Hematopoietic multipotent progenitor cell (in vitro differentiated cells): Measurements from ENCODE around the gene CADPS2. TPM values are rescaled to one million over a fixed set of nuclear protein-coding genes. Genes with fewer than 3 reads are reported as not detected.

Experiments
- DNase-seq, 3 donors: peaks; one replicate each; pipeline ENCODE4 v3.0.0-alpha.2; 2011 to 2015; ENCODE audit warnings: low read depth in 2 of 3, low spot score in 2 of 3
- total RNA-seq: library from RNA; depleted of rRNA; stranded (reverse); fragments of >200 nt; gene quantifications from one replicate; pipeline ENCODE4 v1.2.3, GENCODE V29; 2012

Gene CADPS2
- total RNA-seq, 1 donor: under 0.01 TPM

- no peak for DNase-seq
Observed at GRCh38 chr7:122467661-122468449, 418.4 kb downstream of the CADPS2 start.

- no peak for DNase-seq
Observed at GRCh38 chr7:122465296-122465695, 421.0 kb downstream of the CADPS2 start.

- no peak for DNase-seq
Observed at GRCh38 chr7:122463631-122464030, 422.6 kb downstream of the CADPS2 start.

DNA sequence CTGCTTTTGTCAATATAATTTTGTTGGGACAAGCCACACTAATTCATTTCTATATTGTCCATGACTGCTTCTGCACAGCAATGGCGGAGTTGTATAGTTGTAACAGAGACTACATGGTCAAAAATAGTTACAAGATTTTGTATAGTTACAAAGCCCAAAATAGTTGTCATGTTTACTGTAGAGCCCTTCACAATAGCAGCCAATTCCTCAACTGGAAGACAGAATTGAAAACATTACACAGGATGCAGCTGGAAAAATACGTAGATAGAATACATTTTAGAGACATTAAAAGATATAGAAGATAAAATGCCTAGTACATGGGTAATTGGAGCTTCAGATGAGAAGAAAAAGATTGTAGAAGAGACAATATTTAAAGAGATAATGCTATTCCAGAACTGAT, 425.3 kb downstream of the CADPS2 start:
- DNase-seq: no peak

GRCh38 chr7:122457969-122458368, 428.3 kb downstream of the CADPS2 start:
- DNase-seq: no peak

- no peak for DNase-seq
Observed at GRCh38 chr7:122457325-122457724, 428.9 kb downstream of the CADPS2 start.

GRCh38 chr7:122454776-122455507, 431.3 kb downstream of the CADPS2 start:
- DNase-seq: no peak

DNA sequence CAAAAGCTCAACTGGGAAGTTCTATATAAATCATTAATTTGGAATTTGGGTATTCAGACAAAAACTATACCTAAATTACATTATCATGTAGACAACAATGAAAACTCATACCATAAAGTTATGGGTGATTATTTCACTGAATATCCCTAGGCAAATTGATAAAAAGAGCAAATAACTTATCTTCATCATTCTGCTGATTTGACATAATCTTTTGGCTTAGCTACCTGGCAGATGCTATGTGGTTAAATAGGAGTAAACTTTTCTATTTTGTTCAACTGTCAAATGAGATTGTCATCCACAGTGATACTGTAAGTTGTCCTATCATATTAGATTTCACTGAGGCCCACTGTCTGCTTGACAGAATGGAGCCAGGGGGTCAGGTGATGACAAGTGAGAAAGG, 432.8 kb downstream of the CADPS2 start:
- no peak for DNase-seq

- no peak for DNase-seq
Observed at GRCh38 chr7:122448893-122449589, 437.2 kb downstream of the CADPS2 start.

- DNase-seq: no peak
Observed at GRCh38 chr7:122442929-122443328, 443.3 kb downstream of the CADPS2 start.

- no peak for DNase-seq
Observed at GRCh38 chr7:122438492-122438891, 447.8 kb downstream of the CADPS2 start.

DNA sequence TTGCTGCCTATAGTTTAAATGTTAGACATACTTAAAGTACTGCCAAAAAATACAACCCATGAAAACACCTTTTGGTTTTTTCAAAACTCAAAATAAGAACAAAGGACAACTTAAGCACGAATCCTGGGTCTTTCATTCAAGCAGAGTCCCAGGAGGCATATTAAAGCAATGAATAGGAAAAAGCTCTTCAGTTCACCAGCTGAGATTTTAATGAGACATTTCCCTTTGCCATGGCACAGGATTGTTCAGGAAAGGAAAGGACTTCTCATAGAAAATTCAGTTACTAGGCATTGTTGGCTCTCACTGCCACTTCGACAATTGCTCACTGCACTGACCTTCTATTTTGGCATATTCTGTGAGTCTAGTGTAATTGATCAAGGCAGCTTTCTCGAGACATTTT, 448.3 kb downstream of the CADPS2 start:
- DNase-seq: no peak

DNA sequence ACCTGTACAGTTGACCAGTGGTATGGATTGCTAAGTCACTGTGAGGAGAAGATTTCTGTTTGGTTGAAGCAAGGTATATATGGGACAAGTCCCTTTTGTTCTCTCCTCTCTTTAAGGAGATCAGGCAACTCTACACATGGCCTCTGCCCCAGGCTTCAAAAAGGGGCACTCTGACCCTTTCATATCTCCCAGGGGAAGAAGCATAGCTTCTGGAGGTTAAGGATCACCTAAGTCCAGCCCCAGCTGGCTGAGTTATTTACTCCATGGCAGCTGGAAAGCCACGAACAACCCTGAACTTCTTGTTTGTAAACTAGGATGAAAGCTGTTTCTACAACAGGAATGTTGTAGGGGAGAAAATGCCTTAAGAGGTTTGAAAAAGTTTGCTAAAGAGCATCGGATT, 452.5 kb downstream of the CADPS2 start:
- DNase-seq: no peak

GRCh38 chr7:122430710-122431109, 455.6 kb downstream of the CADPS2 start:
- DNase-seq: no peak

GRCh38 chr7:122429926-122430325, 456.3 kb downstream of the CADPS2 start:
- no peak for DNase-seq

DNA sequence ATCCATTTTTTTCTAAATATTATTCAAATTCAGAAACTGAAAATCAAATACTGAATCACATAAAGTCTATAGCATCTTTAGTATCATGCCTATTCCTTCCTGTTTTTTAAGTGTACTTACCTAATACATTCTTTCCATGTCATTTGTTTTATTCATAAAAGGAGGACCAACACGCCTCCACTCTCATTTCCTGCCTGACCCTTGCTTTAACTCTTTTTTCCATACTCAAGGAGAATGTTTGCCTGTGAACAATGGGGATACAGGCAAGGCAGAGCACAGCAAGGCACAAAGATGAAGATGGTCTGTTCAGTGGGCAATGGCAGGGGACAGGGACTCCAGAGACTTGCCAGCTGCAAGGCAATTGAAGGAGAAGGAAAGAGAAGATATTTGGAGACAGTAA, 460.5 kb downstream of the CADPS2 start:
- DNase-seq: no peak

- no peak for DNase-seq
Observed at GRCh38 chr7:122423591-122423990, 462.7 kb downstream of the CADPS2 start.

DNA sequence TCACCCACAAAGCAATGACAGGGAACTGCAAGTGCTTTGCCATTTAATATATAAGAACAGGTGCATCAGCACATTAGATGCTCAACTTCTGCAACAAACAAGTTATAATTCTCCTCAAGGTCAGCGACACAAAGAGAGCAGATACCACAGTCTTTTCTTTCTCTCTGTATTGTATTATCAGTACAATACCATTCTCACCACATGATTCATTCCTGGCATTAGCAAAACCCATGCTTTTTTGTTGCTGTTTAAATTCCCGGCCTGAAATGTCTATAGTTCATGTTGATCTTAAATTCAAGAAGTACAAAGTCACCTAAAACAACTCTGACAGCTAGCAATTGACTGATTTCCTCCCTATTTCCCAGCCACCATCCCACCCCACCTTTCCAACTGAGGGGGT, 469.9 kb downstream of the CADPS2 start:
- DNase-seq: no peak

DNA sequence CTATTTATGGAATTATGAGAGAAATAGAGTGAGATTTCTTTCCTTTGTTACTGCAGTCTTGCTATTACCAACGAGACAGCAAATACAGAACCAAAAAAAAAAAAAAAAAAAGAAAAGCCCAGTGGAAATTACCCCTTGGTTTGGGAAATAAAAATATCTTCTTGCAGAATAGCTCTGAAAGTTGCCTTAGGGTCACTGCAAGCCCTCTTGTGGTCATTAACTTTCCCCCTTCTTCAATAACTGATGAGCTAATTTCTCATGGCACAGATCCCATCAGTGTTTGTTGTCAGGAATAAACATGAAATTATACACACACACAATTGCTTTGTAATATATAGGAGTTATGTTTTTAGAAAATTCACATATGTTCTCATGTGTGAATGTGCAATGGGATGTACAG, 470.8 kb downstream of the CADPS2 start:
- DNase-seq: no peak

DNA sequence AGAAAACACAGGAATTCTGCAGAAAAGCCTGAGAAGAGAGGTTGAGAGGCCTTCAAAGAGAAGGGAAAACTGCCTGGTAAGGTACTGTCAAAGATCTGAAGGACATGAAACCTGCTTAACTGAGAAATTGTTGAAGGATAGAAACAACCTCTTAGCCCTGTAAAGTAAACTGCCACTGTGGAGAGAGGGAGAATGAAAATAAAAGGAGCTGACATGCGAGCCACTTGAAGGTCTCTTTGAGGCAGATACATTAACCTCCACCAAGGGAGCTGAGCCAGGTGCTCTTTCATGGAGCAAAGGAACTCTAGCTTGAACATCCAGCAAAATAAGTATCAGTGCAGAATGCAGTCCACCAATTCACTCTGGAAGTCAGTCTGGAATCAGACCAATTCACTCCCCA, 472.9 kb downstream of the CADPS2 start:
- DNase-seq: no peak

DNA sequence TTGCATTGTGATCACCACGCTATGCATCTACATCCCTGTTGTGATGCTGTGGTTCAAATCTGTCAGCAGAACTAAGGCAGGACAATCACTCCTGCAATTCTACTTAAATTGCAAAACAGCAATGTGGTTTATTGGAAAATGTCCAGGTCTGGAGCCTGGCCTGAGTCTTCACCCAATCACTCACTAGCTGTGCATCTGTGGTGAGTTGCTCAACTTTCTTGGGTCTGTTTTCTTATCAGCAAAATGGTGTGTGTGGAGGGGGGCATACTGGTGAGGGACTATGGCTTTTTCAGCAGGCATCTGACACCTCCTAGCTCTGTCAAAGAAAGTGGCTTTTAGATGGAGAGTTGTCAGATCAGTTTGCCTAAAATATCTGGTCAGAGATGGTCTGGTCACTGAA, 473.4 kb downstream of the CADPS2 start:
- no peak for DNase-seq

- no peak for DNase-seq
Observed at GRCh38 chr7:122412441-122412840, 473.8 kb downstream of the CADPS2 start.
